Measurements from ENCODE around the gene NOM1. TPM values are rescaled to one million over a fixed set of nuclear protein-coding genes. Genes with fewer than 3 reads are reported as not detected.
A peak's percentile ranks its signal among the peaks of the same experiment; 100 is the strongest.

Gene NOM1
- total RNA-seq, 4 donors from 2014 or later: 2.6 to 26.2 (median 20.4) TPM

DNA sequence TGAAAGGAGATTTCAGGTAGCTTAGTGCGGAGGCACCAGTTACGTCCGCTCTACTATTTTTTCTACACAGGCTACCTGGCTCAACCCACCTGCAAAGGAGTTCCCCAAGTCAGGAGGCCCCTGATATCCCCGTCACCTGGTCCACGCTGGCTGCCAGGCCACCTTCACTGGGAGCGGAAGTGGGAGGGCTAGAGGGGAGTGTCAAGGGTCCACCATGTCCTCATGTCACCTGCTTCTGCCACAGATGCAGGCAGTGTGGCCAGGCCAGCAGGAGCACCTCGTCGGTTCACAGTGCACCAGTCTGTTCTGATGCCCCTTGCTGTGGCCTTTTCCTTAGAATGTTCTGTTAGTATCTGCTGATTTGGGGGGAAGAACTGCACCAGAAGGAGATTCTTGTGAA, 16.9 kb downstream of the NOM1 start:
- intact Hi-C loops (cut with DNase I; ENCODE audit: low total_unique reads): no loop called here
- H3K36me3 ChIP-seq: no peaks in the 10 kb centered on the region
- TF ChIP-seq, protein P1, sequence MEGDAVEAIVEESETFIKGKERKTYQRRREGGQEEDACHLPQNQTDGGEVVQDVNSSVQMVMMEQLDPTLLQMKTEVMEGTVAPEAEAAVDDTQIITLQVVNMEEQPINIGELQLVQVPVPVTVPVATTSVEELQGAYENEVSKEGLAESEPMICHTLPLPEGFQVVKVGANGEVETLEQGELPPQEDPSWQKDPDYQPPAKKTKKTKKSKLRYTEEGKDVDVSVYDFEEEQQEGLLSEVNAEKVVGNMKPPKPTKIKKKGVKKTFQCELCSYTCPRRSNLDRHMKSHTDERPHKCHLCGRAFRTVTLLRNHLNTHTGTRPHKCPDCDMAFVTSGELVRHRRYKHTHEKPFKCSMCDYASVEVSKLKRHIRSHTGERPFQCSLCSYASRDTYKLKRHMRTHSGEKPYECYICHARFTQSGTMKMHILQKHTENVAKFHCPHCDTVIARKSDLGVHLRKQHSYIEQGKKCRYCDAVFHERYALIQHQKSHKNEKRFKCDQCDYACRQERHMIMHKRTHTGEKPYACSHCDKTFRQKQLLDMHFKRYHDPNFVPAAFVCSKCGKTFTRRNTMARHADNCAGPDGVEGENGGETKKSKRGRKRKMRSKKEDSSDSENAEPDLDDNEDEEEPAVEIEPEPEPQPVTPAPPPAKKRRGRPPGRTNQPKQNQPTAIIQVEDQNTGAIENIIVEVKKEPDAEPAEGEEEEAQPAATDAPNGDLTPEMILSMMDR (IDR thresholded peaks at IDR 0.05): no peak
- no peak for TF ChIP-seq POLR2A (IDR thresholded peaks at IDR 0.05)
- DNase-seq: no peak
- H3K27me3 ChIP-seq: no peaks in the 10 kb centered on the region
- no peak overlapping the region for H3K4me3 ChIP-seq
- no peaks in the 10 kb centered on the region for H3K4me1 ChIP-seq
- H3K27ac ChIP-seq: no peak overlapping the region
- no peaks in the 10 kb centered on the region for H3K9me3 ChIP-seq

DNA sequence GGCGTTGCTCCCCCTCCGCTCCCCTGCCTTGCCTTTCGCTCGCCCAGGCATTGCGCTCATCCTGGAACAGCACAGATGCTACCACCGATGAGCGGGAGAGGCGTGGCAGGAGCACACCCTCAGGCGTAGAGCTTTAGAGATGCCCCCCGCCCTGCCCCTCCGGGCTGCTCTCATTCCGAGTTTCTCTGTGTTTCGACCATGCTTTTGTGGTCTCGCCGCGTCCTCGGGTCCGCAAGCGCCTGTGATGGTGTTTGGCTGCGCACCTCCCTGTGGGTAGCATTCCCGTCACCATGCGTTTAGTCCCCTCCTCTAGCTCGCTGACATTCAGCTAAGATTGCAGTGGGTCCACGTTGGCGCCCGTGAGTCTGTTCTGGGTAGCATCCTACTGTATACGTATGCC, 18.7 kb downstream of the NOM1 start:
- TF ChIP-seq, protein P1 (IDR thresholded peaks at IDR 0.05): no peak
- no peak for TF ChIP-seq POLR2A (IDR thresholded peaks at IDR 0.05)
- no peaks in the 10 kb centered on the region for H3K36me3 ChIP-seq
- H3K9me3 ChIP-seq: no peaks in the 10 kb centered on the region
- H3K27ac ChIP-seq: no peak overlapping the region
- no peak overlapping the region for H3K4me3 ChIP-seq
- H3K27me3 ChIP-seq: no peaks in the 10 kb centered on the region
- intact Hi-C loops (cut with DNase I; ENCODE audit: low total_unique reads): no loop called here
- DNase-seq: no peak
- H3K4me1 ChIP-seq: no peaks in the 10 kb centered on the region

DNA sequence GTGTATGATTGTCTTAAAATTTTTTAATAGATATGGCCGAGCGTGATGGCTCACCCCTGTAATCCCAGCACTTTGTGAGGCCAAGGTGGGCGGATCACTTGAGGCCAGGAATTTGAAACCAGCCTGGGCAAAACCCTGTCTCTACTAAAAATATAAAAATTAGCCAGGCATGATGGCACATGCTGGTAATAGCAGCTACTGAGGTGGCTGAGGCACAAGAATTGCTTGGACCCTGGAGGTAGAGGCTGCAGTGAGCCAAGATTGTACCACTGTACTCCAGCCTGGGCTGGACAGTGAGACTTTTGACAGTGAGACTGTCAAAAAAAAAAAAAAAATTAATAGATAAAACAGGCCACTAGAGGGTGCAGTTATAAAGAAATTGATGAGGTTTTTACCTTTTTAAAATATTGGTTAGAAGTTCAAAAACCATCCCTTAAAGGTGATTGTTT, 20.5 kb downstream of the NOM1 start:
- no peaks in the 10 kb centered on the region for H3K36me3 ChIP-seq
- intact Hi-C loops (cut with DNase I; ENCODE audit: low total_unique reads): no loop called here
- TF ChIP-seq, protein P1 (IDR thresholded peaks at IDR 0.05): peak in 3 of 4 experiments; percentile 18 to 38 (median 18)
- no peak for TF ChIP-seq POLR2A (IDR thresholded peaks at IDR 0.05)

DNA sequence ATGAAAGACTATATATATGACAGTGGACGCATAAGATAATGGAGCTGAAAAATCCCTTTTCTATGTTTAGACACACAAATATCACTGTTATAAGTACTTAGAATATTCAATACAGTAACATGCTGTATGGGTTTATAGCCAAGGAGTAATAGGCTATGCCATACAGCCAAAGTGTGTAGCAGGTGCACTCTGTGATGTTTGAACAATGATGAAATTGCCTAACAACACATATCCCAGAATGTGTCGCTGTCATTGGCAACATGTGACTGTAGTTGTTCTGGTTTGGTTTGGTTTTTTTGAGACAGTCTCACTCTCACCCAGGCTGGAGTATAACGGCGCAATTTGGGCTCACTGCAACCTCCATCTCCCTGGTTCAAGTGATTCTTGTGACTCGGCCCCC, 26.1 kb downstream of the NOM1 start:
- Histone ChIP-seq H3K4me3 (no peak overlapping the region), H3K27ac (no peak overlapping the region), H3K36me3 (no peaks in the 10 kb centered on the region), H3K9me3 (peaks cover 0 to 8% of the 10 kb centered on the region in 2 donors), H3K4me1 (no peaks in the 10 kb centered on the region), H3K27me3 (no peaks in the 10 kb centered on the region)
- TF ChIP-seq, protein P1 (IDR thresholded peaks at IDR 0.05): no peak
- TF ChIP-seq POLR2A (IDR thresholded peaks at IDR 0.05): no peak
- no peak for DNase-seq
- intact Hi-C loops (cut with DNase I; ENCODE audit: low total_unique reads): no loop called here

More for the DNA sequence above, 20.5 kb downstream of the NOM1 start:
- Histone ChIP-seq H3K4me3 (no peak overlapping the region), H3K27ac (no peak overlapping the region), H3K9me3 (no peaks in the 10 kb centered on the region), H3K27me3 (no peaks in the 10 kb centered on the region), H3K4me1 (no peaks in the 10 kb centered on the region)
- DNase-seq: no peak

DNA sequence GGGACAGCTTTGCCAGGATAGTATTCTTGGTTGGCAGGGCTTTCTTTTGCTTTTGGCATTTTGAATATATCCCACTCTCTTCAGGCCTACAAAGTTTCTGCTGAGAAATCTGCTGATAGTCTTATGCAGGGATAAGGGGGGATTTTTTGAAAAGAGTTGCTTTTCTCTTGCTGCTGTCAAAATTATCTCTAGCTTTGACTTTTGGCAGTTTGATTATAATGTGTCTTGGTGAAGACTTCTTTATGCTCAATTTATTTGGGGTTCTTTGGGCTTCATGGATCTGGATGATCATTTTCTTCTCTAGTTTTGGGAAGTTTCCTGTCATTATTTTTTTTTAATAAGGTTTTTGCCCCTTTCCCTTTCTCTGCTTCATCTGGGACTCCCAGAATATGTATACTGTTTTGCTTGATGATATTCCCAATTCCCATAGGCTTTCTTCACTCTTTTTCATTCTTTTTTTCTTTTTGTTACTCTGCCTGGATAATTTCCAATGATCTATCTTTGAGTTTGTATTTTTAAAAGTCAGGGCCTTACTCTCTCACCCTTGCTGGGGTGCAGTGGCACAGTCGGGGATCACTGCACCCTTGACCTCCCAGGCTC, 29.6 kb downstream of the NOM1 start:
- Histone ChIP-seq H3K4me3 (no peak overlapping the region), H3K9me3 (peaks cover 0 to 8% of the 10 kb centered on the region in 2 donors), H3K27ac (no peak overlapping the region), H3K36me3 (no peaks in the 10 kb centered on the region), H3K4me1 (no peaks in the 10 kb centered on the region), H3K27me3 (no peaks in the 10 kb centered on the region)
- no peak for TF ChIP-seq POLR2A (IDR thresholded peaks at IDR 0.05)
- TF ChIP-seq, protein P1 (IDR thresholded peaks at IDR 0.05): no peak
- intact Hi-C loops (cut with DNase I; ENCODE audit: low total_unique reads): no loop called here
- no peak for DNase-seq

Data from uterus (tissue), 4 donors.